Right lobe of liver (tissue), 4 donors: Measurements from ENCODE around the gene EXOC4.

Experiments used
- CTCF ChIP-seq, 4 donors: fragments of 200-600 bp in 3 of 4; fragments of 450-650 bp in 1 of 4; IDR thresholded peaks; one replicate each; pipeline versions ENCODE4 v1.5.1 to v1.8.0; 2016 to 2022; ENCODE audit warnings: antibody characterized with exemption in 4 of 4, mild to moderate bottlenecking in 2 of 4
- POLR2A ChIP-seq: fragments of 450-650 bp; IDR thresholded peaks from one replicate; pipeline ENCODE4 v1.6.1; 2017; ENCODE audit warnings: antibody characterized with exemption, mild to moderate bottlenecking
- donor health status: DM: no; HTN: no; CAD: no.
- donor health status: DM: no; HTN: no; CAD: no.
- donor health status: DM: no; HTN: yes; CAD: no.

GRCh38 chr7:133763076-133763640 lies 510.3 kb downstream of the EXOC4 start:
- TF ChIP-seq CTCF (IDR thresholded peaks at IDR 0.05) (no peak), POLR2A (no peak)
